ENCODE measurements around the gene ERAL1. TPM values are rescaled to one million over a fixed set of nuclear protein-coding genes. Genes with fewer than 3 reads are reported as not detected.
"Not testable (repeated sequence)": the region's sequence is repeated elsewhere in the genome, so short reads cannot be mapped to it uniquely, and the experiment has no call there.

Gene ERAL1
- total and polyA plus RNA-seq, 2 of the 4 experiments (the other 2 are of a cell fraction), result 34.1 to 62.3 TPM

DNA sequence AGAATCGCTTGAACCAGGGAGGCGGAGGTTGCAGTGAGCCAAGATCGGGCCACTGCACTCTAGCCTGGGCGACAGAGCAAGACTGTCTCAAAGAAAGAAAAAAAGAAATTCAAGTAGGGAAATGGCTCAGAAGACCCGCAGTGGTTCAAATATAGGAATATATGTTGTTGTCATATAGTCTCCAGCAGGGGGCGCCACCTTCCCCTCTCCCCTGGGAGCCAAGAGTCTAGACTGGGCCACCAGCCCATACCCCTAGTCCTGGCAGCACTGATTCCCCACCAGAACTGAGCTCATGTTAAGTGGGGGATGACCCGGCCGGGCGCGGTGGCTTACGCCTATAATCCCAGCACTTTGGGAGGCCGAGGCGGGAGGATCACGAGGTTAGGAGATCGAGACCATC lies 6.1 kb upstream of the ERAL1 start:
- H3K56ac ChIP-seq (ENCODE audit: extremely low read depth, insufficient read depth, low read length); H2BK5ac ChIP-seq (ENCODE audit: low read depth, low read length, poor library complexity, severe bottlenecking); H3K4me3 ChIP-seq (ENCODE audit: insufficient read depth, low read depth, low read length); H4K8ac ChIP-seq (ENCODE audit: low read depth in 2 of 2, low read length in 2 of 2); intact Hi-C loops (cut with micrococcal nuclease); in situ Hi-C loops (cut with MboI; ENCODE audit: low sequenced_read_pairs); BruUV-seq (replicated peaks); H3K23ac ChIP-seq (ENCODE audit: low read depth, low read length); H2BK15ac ChIP-seq (ENCODE audit: low read depth, low read length); ATAC-seq (ENCODE audit: low read depth); H2BK20ac ChIP-seq (ENCODE audit: low read depth, low read length); H4K91ac ChIP-seq (ENCODE audit: insufficient read depth, low read depth, low read length); H3K9me3 ChIP-seq (ENCODE audit: control insufficient read depth, insufficient read depth, low read length); H3K9ac ChIP-seq (ENCODE audit: low read depth, low read length); DNase-seq; H2BK120ac ChIP-seq (ENCODE audit: low read depth, low read length); H3K4me2 ChIP-seq (ENCODE audit: low read depth, low read length); dilution Hi-C loops (cut with HindIII; ENCODE audit: low sequenced_read_pairs, unreplicated experiment); H3K27me3 ChIP-seq (ENCODE audit: control insufficient read depth, insufficient read depth, low read length); H3K4ac ChIP-seq (ENCODE audit: low read depth, low read length); H3K79me1 ChIP-seq (ENCODE audit: low read depth in 1 of 2, low read length in 2 of 2); POLR2A ChIA-PET (ENCODE audit: unreplicated experiment); H3K14ac ChIP-seq (replicated peaks; ENCODE audit: low read depth, low read length); H3K18ac ChIP-seq (ENCODE audit: low read depth, low read length); H2AFZ ChIP-seq (replicated peaks; ENCODE audit: low read length, poor library complexity); H2AK9ac ChIP-seq (replicated peaks; ENCODE audit: low read depth, low read length, poor library complexity); H3K9me1 ChIP-seq (ENCODE audit: insufficient read depth, low read length); H3K4me1 ChIP-seq (ENCODE audit: control insufficient read depth, insufficient read depth, low read length); H2AK5ac ChIP-seq (ENCODE audit: low read depth, low read length); H3K27ac ChIP-seq (ENCODE audit: insufficient read depth, low read length); H4K5ac ChIP-seq (ENCODE audit: low read depth, low read length); H4K20me1 ChIP-seq (ENCODE audit: insufficient read depth, low read length); H3K36me3 ChIP-seq (ENCODE audit: control insufficient read depth, insufficient read depth, low read length): not testable (repeated sequence)
- CTCF ChIA-PET, result interaction anchor here (1.5 kb wide), 1 partner anchor 9 kb away, joined by 3 read pairs; no protein-coding TSS in a partner anchor
- TF ChIP-seq RAD21 (IDR thresholded peaks at IDR 0.05; ENCODE audit: low read length), result 0 out of 2 replicates have a peak, but pooled peaks have one; percentile 7
- TF ChIP-seq, protein P1, sequence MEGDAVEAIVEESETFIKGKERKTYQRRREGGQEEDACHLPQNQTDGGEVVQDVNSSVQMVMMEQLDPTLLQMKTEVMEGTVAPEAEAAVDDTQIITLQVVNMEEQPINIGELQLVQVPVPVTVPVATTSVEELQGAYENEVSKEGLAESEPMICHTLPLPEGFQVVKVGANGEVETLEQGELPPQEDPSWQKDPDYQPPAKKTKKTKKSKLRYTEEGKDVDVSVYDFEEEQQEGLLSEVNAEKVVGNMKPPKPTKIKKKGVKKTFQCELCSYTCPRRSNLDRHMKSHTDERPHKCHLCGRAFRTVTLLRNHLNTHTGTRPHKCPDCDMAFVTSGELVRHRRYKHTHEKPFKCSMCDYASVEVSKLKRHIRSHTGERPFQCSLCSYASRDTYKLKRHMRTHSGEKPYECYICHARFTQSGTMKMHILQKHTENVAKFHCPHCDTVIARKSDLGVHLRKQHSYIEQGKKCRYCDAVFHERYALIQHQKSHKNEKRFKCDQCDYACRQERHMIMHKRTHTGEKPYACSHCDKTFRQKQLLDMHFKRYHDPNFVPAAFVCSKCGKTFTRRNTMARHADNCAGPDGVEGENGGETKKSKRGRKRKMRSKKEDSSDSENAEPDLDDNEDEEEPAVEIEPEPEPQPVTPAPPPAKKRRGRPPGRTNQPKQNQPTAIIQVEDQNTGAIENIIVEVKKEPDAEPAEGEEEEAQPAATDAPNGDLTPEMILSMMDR (conservative IDR thresholded peaks at IDR 0.05; ENCODE audit: low read depth, low read length), result 0 out of 2 replicates have a peak, but pooled peaks have one; percentile 15
- no CpG with 5 or more reads among the region's 15 CpGs for WGBS, 2 experiments (ENCODE audit: extremely low coverage in 2 of 2, insufficient read length in 1 of 2)
